Adrenal gland (tissue), 5 donors: Measurements from ENCODE around the gene SPIB.

Experiments
- CTCF ChIP-seq, 6 experiments: fragments of 450-650 bp in 4 of 6; fragments of 200-600 bp in 2 of 6; sonication (generic) in 1 of 6; IDR thresholded peaks; 1 replicate in 5 of 6; 2 replicates in 1 of 6; pipeline versions ENCODE4 v1.5.1 to v1.8.0; 2016 to 2021; ENCODE audit warnings: antibody characterized with exemption in 6 of 6, mild to moderate bottlenecking in 2 of 6, moderate library complexity in 1 of 6
- POLR2A ChIP-seq, 2 donors: fragments of 450-650 bp; IDR thresholded peaks; one replicate each; pipeline ENCODE4 v1.6.1; 2017; ENCODE audit warnings: antibody characterized with exemption in 2 of 2, mild to moderate bottlenecking in 2 of 2, moderate library complexity in 1 of 2
- donor health status: DM: no; HTN: no; CAD: no.

GRCh38 chr19:50406156-50406820 lies 12.4 kb upstream of the SPIB start:
- TF ChIP-seq CTCF (IDR thresholded peaks at IDR 0.05) (no peak), POLR2A (IDR thresholded peaks at IDR 0.05) (no peak)
